Adrenal gland (tissue), 12 donors: ENCODE data around the gene ADSS2. TPM values are rescaled to one million over a fixed set of nuclear protein-coding genes. Genes with fewer than 3 reads are reported as not detected.
"Not testable (repeated sequence)": the region's sequence is repeated elsewhere in the genome, so short reads cannot be mapped to it uniquely, and the experiment has no call there.

Experiments used
- DNase-seq, 7 donors: peaks; one replicate each; pipeline ENCODE4 v3.0.0-alpha.2; 2019 to 2020
- H3K27ac ChIP-seq, 5 donors: fragments of 200-600 bp; sonication (generic) in 4 of 5; 1 replicate in 3 of 5; 2 replicates in 2 of 5; pipeline versions ENCODE4 v1.5.1 to v1.8.0; 2016 to 2020; ENCODE audit warnings: mild to moderate bottlenecking in 1 of 5
- H3K27me3 ChIP-seq: fragments of 200-600 bp; 2 replicates; pipeline ENCODE4 v1.8.0; 2021
- H3K36me3 ChIP-seq, 2 donors: fragments of 200-600 bp; replicated peaks in 1 of 2; 1 replicate in 1 of 2; 2 replicates in 1 of 2; pipeline versions ENCODE4 v1.5.1 to v1.8.0; 2018 to 2022
- H3K4me1 ChIP-seq, 2 donors: fragments of 200-600 bp; replicated peaks in 1 of 2; 1 replicate in 1 of 2; 2 replicates in 1 of 2; pipeline versions ENCODE4 v1.5.1 to v1.8.0; 2018 to 2021
- H3K4me3 ChIP-seq, 4 donors: fragments of 200-600 bp; sonication (generic) in 3 of 4; one replicate each; pipeline ENCODE4 v1.5.1; 2016 to 2018
- H3K9me3 ChIP-seq, 3 donors: fragments of 200-600 bp; sonication (generic) in 1 of 3; replicated peaks in 1 of 3; 1 replicate in 2 of 3; 2 replicates in 1 of 3; pipeline versions ENCODE4 v1.5.1 to v1.8.0; 2016 to 2021
- CTCF ChIP-seq, 6 experiments: fragments of 450-650 bp in 4 of 6; fragments of 200-600 bp in 2 of 6; sonication (generic) in 1 of 6; IDR thresholded peaks; 1 replicate in 5 of 6; 2 replicates in 1 of 6; pipeline versions ENCODE4 v1.5.1 to v1.8.0; 2016 to 2021; ENCODE audit warnings: antibody characterized with exemption in 6 of 6, mild to moderate bottlenecking in 2 of 6, moderate library complexity in 1 of 6
- POLR2A ChIP-seq, 2 donors: fragments of 450-650 bp; IDR thresholded peaks; one replicate each; pipeline ENCODE4 v1.6.1; 2017; ENCODE audit warnings: antibody characterized with exemption in 2 of 2, mild to moderate bottlenecking in 2 of 2, moderate library complexity in 1 of 2
- WGBS, 4 donors: extraction: QIAGEN DNeasy Blood & Tissue Kit in 2 of 4; methylation state at CpG; one replicate each; pipeline versions ENCODE4 v1.1.5 to v1.1.7; 2013 to 2017; 5-methylcytosine and 5-hydroxymethylcytosine counted together
- intact Hi-C, 2 donors: fragments of 100-400 bp; cut with DNase I; formaldehyde crosslinking; loops; one replicate each; pipeline versions ENCODE4 v1.14.1 to v1.15.0; 2022 to 2023
- polyA plus RNA-seq, 3 donors: library from polyadenylated mRNA; stranded (reverse); fragments of 200-250 nt in 2 of 3; fragments of 350-450 nt in 1 of 3; fragmentation: Illumina TruSeq in 1 of 3; extraction: RNeasy Lipid Tissue Mini Kit (QIAGEN cat#74804) in 1 of 3; gene quantifications; one replicate each; pipeline ENCODE4 v1.2.3, GENCODE V29; 2013 to 2014
- total RNA-seq, 9 donors: library from RNA; depleted of rRNA in 4 of 9; stranded (reverse); fragments of >200 nt in 4 of 9; fragments of 120-200 nt in 1 of 9; fragmentation: NEBNext Ultra II Directional in 1 of 9; extraction: Animal tissue kit (Norgen Biotek cat#: 25700) in 1 of 9; gene quantifications; one replicate each; pipeline versions ENCODE4 v1.1.0 to v1.2.4, GENCODE V29; 2013 to 2023
- donor health status: healthy with polysubstance abuse.
- donor health status: Bipolar disorder and iron deficiency.
- donor health status: DM: yes; HTN: yes; CAD: no.
- donor health status: DM: no; HTN: no; CAD: no.
- donor health status: DM: no; HTN: no; CAD: no.
- donor health status: DM: yes; HTN: yes; CAD: no.

The ADSS2 gene
- total and polyA plus RNA-seq, 12 donors: 13.5 to 49.0 (median 27.0) TPM

GRCh38 chr1:244496186-244496585 is 44.5 kb upstream of the ADSS2 start:
- WGBS, 4 donors: 43 to 75% (median 60%) methylated on average over 1 of the region's 1 CpG

DNA sequence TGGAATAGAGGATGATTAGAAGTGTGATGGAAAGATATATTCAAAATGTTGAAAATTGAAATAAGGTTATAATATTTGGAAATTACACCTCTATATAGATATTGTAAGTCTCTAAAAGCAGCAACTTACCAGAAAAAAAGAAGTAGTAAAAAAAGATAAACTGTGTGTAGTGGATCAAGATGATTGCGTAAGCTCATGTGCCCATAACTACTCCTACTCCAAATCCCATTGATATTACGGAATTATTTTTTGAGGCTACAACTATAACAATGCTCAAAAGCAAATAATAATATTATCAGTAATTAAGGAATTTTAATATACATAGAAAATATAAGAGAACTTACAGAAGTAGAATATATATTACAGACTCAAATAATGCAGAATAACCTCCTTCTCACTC is 42.9 kb upstream of the ADSS2 start:
- Histone ChIP-seq H3K4me3 (no peak overlapping the region), H3K36me3 (no peaks in the 10 kb centered on the region), H3K27me3 (no peaks in the 10 kb centered on the region), H3K4me1 (no peaks in the 10 kb centered on the region), H3K9me3 (no peaks in the 10 kb centered on the region), H3K27ac (no peak overlapping the region)
- intact Hi-C loops: no loop called here
- TF ChIP-seq POLR2A (IDR thresholded peaks at IDR 0.05) (no peak), CTCF (IDR thresholded peaks at IDR 0.05) (no peak)
- DNase-seq: no peak
- WGBS, 4 donors: 90 to 98% (median 94%) methylated on average over 2 of the region's 2 CpGs

More at GRCh38 chr1:244496186-244496585, 44.5 kb upstream of the ADSS2 start:
- Histone ChIP-seq H3K4me1 (no peaks in the 10 kb centered on the region), H3K36me3 (no peaks in the 10 kb centered on the region), H3K27me3 (no peaks in the 10 kb centered on the region), H3K9me3 (no peaks in the 10 kb centered on the region), H3K27ac (no peak overlapping the region), H3K4me3 (no peak overlapping the region)
- intact Hi-C loops: no loop called here
- TF ChIP-seq CTCF (IDR thresholded peaks at IDR 0.05): no peak
- no peak for TF ChIP-seq POLR2A (IDR thresholded peaks at IDR 0.05)
- peak in 2 of 7 donors; percentile 26 to 29 for DNase-seq

GRCh38 chr1:244484971-244485370 is 33.3 kb upstream of the ADSS2 start:
- H3K27ac ChIP-seq, DNase-seq, H3K4me1 ChIP-seq, H3K9me3 ChIP-seq, H3K27me3 ChIP-seq, H3K4me3 ChIP-seq, H3K36me3 ChIP-seq: not testable (repeated sequence)
- 76 to 96% (median 77%) methylated on average over 3 of the region's 3 CpGs for WGBS, 4 donors
- intact Hi-C loops: loop anchor here in 1 of 2 donors (10.0 kb wide), 1 partner anchor 90 kb away; no protein-coding TSS in a partner anchor

DNA sequence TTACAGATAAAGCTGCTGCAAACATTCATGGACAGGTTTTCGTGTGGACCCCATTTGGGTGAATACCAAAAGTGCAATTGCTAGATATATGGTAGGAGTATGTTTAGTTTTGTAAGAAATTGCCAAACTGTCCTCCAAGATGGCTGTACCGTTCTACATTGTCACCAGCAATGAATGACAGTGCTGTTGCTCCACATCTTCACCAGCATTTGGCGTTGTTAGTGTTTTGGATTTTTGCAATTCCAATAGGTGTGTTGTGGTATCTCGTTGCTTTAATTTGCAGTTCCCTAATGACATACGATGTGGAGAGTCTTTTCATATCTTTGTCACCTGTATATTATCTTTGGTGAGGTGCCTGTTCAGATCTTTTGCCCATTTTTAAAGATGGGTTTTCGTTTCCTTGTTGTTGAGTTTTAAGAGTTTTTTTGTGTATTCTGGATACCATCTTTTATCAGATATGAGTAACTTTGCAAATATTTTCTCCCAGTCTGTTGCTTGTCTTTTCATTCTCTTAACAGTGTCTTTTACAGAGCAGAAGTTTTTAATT is 21.4 kb upstream of the ADSS2 start:
- intact Hi-C loops: no loop called here
- Histone ChIP-seq H3K9me3 (no peaks in the 10 kb centered on the region), H3K27me3 (no peaks in the 10 kb centered on the region), H3K4me3 (no peak overlapping the region), H3K4me1 (no peaks in the 10 kb centered on the region), H3K36me3 (no peaks in the 10 kb centered on the region), H3K27ac (no peak overlapping the region)
- no peak for TF ChIP-seq CTCF (IDR thresholded peaks at IDR 0.05)
- no peak for TF ChIP-seq POLR2A (IDR thresholded peaks at IDR 0.05)
- no peak for DNase-seq
- 93 to 96% (median 94%) methylated on average over 6 of the region's 6 CpGs for WGBS, 4 donors

DNA sequence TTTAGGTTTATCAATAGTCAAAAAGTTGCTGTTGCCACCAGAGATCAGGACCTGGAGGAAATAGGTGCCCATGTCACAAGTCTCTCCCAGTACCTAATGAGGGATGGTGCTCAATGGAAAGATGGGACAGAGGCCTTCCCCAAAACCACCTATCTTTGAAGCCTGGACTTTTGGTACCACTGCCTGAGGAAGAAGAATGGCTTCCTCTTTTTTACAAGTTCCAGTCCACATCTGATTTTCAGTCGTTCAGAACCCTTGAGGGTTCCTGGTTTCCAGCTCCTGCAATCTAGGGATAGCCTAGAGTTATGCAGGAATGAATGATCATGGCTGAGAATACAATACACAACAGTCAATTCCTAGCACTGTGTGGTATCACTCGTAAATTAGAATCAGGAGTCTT is 15.0 kb upstream of the ADSS2 start:
- no peaks in the 10 kb centered on the region for H3K36me3 ChIP-seq
- no peak overlapping the region for H3K4me3 ChIP-seq
- TF ChIP-seq CTCF (IDR thresholded peaks at IDR 0.05): no peak
- no peak for TF ChIP-seq POLR2A (IDR thresholded peaks at IDR 0.05)
- no peak for DNase-seq
- intact Hi-C loops: no loop called here
- WGBS, 4 donors: 72 to 81% (median 77%) methylated on average over 2 of the region's 2 CpGs
- no peaks in the 10 kb centered on the region for H3K4me1 ChIP-seq
- no peaks in the 10 kb centered on the region for H3K27me3 ChIP-seq
- H3K9me3 ChIP-seq: no peaks in the 10 kb centered on the region
- H3K27ac ChIP-seq: no peak overlapping the region
